WERI-Rb-1 (cell line): ENCODE data around the gene WNT2B.

Source experiments
- DNase-seq: peaks from one replicate; pipeline ENCODE4 v3.0.0-alpha.2; 2020
- H3K27ac ChIP-seq: fragments of 250-450 bp; sonication (Bioruptor Pico); 2 replicates; pipeline ENCODE4 v1.5.1; 2020; ENCODE audit warnings: mild to moderate bottlenecking, moderate library complexity
- H3K27me3 ChIP-seq: fragments of 250-450 bp; sonication (Bioruptor Pico); 2 replicates; pipeline ENCODE4 v1.5.1; 2021; ENCODE audit warnings: mild to moderate bottlenecking, low read depth, moderate library complexity; ENCODE audit not compliant: insufficient read depth, severe bottlenecking
- H3K36me3 ChIP-seq: fragments of 250-450 bp; sonication (Bioruptor Pico); 2 replicates; pipeline ENCODE4 v1.5.1; 2020; ENCODE audit warnings: mild to moderate bottlenecking, moderate library complexity
- H3K4me3 ChIP-seq: 2 replicates; pipeline ENCODE4 v1.5.1; 2011; ENCODE audit warnings: low read depth, mild to moderate bottlenecking, control low read depth, low read length
- H3K9me3 ChIP-seq: fragments of 250-450 bp; sonication (Bioruptor Pico); 2 replicates; pipeline ENCODE4 v1.5.1; 2021; ENCODE audit warnings: mild to moderate bottlenecking, moderate library complexity; ENCODE audit not compliant: severe bottlenecking
- TF ChIP-seq, protein P1 (sequence below): IDR thresholded peaks from 2 replicates; pipeline ENCODE4 v1.5.1; 2011; ENCODE audit warnings: low read depth, mild to moderate bottlenecking, control low read depth, inconsistent platforms, low read length

Gene WNT2B

DNA sequence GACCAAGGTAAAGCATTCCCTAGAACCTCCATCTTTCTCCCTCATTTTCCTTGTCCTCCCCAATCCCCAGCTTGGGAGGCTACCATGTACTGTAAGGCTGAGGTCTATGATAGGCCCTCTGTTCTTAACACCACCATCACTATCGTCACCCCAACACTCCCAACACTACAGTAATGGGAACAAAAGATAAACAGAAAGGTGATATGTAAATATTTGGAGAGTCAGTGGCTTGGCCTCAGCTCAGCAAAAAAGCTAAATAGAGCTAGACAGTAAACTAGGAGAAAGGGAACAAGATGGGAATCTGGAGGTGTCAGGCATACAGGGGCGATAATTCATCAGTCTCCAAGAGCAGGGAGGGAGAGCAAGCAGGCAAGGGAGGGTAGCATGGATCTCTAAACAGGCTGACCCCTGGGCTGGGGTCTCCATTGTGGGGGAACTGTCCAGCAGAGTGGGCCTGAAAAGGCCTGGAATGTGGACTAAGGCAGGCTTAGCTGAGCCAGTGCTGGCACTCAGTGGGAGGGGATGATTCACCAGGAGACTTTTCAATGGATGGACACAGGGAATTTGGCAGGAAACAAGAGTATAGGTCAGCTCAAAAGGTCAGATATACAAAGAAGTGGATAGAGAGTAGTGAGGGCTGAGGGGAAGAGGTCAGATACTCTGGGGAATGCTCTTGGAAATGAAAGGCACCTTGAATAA lies 6.7 kb downstream of the WNT2B start:
- no peaks in the 10 kb centered on the region for H3K36me3 ChIP-seq
- H3K27me3 ChIP-seq: no peaks in the 10 kb centered on the region
- no peak for DNase-seq
- TF ChIP-seq, protein P1, sequence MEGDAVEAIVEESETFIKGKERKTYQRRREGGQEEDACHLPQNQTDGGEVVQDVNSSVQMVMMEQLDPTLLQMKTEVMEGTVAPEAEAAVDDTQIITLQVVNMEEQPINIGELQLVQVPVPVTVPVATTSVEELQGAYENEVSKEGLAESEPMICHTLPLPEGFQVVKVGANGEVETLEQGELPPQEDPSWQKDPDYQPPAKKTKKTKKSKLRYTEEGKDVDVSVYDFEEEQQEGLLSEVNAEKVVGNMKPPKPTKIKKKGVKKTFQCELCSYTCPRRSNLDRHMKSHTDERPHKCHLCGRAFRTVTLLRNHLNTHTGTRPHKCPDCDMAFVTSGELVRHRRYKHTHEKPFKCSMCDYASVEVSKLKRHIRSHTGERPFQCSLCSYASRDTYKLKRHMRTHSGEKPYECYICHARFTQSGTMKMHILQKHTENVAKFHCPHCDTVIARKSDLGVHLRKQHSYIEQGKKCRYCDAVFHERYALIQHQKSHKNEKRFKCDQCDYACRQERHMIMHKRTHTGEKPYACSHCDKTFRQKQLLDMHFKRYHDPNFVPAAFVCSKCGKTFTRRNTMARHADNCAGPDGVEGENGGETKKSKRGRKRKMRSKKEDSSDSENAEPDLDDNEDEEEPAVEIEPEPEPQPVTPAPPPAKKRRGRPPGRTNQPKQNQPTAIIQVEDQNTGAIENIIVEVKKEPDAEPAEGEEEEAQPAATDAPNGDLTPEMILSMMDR: no peak
- no peak overlapping the region for H3K4me3 ChIP-seq
- H3K27ac ChIP-seq: no peak overlapping the region
- H3K9me3 ChIP-seq: no peaks in the 10 kb centered on the region

DNA sequence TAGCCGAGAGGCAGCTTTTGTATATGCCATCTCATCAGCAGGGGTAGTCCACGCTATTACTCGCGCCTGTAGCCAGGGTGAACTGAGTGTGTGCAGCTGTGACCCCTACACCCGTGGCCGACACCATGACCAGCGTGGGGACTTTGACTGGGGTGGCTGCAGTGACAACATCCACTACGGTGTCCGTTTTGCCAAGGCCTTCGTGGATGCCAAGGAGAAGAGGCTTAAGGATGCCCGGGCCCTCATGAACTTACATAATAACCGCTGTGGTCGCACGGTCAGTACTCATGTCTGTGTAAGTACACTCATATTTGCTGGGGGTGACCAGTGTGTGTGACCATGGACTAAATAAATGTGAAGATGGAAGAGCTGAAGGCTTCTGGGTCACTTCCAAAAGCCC lies 7.4 kb downstream of the WNT2B start:
- TF ChIP-seq, protein P1: no peak
- H3K36me3 ChIP-seq: no peaks in the 10 kb centered on the region
- no peak overlapping the region for H3K27ac ChIP-seq
- H3K4me3 ChIP-seq: no peak overlapping the region
- no peaks in the 10 kb centered on the region for H3K27me3 ChIP-seq
- no peaks in the 10 kb centered on the region for H3K9me3 ChIP-seq
- no peak for DNase-seq

DNA sequence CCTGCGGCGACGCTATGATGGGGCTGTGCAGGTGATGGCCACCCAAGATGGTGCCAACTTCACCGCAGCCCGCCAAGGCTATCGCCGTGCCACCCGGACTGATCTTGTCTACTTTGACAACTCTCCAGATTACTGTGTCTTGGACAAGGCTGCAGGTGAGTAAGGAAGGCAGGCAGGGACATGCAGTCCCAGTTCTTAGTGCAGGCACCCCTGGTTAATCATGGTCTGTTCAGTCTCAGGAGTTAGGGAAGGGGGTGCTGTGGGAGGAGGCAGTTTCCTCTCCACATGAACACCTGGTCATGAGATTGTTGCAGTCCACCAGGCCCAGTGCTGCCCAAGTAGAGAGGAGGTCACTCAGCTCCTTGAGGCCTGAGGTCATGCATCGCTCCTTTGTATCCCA lies 8.5 kb downstream of the WNT2B start:
- DNase-seq: no peak
- H3K4me3 ChIP-seq: no peak overlapping the region
- H3K36me3 ChIP-seq: no peaks in the 10 kb centered on the region
- H3K27ac ChIP-seq: no peak overlapping the region
- no peaks in the 10 kb centered on the region for H3K9me3 ChIP-seq
- TF ChIP-seq, protein P1: no peak
- no peaks in the 10 kb centered on the region for H3K27me3 ChIP-seq

DNA sequence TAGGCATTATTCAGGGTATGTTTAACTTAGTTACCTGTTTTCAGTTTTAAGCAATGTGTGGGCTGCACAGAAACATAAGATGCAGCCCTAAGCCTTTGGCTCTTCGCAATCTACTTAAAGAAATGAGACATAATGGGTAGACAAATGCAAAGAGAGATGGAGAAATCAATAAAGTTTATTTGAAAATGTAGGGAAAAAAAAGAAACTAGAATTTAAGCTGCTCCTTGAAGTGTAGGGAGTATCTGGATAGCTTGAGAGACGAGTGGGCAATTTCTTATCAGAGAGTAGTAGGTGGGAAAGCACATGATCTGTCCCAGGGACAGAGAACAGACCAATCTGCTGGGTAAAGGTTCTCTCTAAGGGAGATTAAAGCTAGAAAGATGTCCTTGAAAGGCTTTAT lies 8.9 kb downstream of the WNT2B start:
- Histone ChIP-seq H3K27me3 (no peaks in the 10 kb centered on the region), H3K9me3 (no peaks in the 10 kb centered on the region), H3K4me3 (no peak overlapping the region), H3K36me3 (no peaks in the 10 kb centered on the region), H3K27ac (no peak overlapping the region)
- TF ChIP-seq, protein P1: no peak
- no peak for DNase-seq

DNA sequence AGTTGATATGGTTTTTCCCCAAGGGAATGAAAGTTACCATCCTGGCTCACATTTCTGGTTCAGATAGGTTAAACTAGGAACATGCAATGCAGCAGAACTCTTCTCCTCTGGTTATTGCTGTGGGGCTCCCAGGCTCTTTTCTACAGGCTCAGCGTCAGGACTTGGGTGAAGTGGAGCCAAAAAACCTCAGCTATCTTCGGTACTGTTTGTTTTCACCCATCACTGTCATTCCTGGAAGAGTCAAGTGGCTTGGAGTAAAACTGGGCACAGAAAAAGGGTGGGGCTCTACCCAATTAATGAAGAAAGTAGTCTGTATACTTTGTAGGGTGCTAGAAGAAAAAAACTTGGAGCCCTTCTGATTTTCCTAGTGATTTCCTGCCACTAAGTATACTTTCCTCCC lies 9.4 kb downstream of the WNT2B start:
- no peaks in the 10 kb centered on the region for H3K9me3 ChIP-seq
- H3K27me3 ChIP-seq: no peaks in the 10 kb centered on the region
- DNase-seq: no peak
- H3K27ac ChIP-seq: no peak overlapping the region
- no peak overlapping the region for H3K4me3 ChIP-seq
- TF ChIP-seq, protein P1: no peak
- no peaks in the 10 kb centered on the region for H3K36me3 ChIP-seq

DNA sequence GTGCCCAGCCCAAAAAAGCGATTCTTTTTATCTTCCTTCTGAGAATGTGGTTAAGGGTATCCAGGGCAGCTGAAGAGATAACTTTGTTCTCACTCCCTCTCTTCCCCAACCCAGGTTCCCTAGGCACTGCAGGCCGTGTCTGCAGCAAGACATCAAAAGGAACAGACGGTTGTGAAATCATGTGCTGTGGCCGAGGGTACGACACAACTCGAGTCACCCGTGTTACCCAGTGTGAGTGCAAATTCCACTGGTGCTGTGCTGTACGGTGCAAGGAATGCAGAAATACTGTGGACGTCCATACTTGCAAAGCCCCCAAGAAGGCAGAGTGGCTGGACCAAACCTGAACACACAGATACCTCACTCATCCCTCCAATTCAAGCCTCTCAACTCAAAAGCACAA lies 11.4 kb downstream of the WNT2B start:
- no peak for DNase-seq
- TF ChIP-seq, protein P1: no peak
- no peak overlapping the region for H3K4me3 ChIP-seq
- H3K27ac ChIP-seq: no peak overlapping the region
- H3K9me3 ChIP-seq: no peaks in the 10 kb centered on the region
- H3K36me3 ChIP-seq: peaks cover 1% of the 10 kb centered on the region; the same call in 1 of the 2 replicates
- H3K27me3 ChIP-seq: no peaks in the 10 kb centered on the region
